Inferior parietal cortex (tissue), 1 donor: Measurements from ENCODE around the gene SLC39A5.
"Not testable (repeated sequence)": the region's sequence is repeated elsewhere in the genome, so short reads cannot be mapped to it uniquely, and the experiment has no call there.

Source experiments
- DNase-seq: peaks from one replicate; pipeline ENCODE4 v3.0.0-alpha.2; 2016; ENCODE audit errors: extremely low spot score

SLC39A5 gene

DNA sequence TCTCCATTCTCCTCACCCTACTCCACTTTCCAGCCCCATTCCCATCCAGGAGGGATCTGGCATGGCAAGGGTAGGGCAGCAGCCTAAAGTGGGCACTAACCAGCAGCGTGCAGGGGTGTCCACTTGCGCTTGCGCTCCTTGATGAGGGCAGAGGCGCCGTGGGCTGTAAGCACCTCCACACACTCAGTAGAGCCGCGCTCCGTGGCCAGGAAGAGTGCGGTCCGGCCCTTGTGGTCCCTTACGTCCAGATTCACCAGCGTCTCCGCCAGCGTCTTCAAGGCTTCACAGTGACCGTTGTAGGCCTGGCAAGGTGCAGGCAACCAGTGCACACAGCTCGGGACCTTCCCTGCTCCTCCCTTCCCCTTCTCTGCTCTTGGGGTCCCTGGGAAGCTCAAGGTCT is 18.1 kb downstream of the SLC39A5 start:
- no peak for DNase-seq

DNA sequence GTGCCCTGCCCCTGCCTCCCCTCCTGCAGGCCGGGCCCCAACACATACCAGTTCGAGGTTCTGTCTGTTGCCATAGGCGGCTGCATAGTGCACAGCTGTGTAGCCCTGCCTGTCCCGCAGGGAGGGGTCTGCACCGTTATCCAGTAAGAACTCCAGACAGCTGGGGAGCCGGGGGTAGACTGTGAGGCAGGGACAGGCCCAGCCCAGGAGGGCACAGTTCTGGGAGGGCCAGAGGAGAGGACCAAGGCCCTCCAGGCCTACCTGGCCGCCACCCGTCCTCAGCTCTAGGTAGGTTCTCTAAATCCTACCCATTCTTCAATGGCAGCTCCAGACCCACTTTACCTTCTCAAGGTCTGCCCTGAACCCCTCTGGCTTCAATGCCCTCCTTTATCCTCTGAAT is 18.9 kb downstream of the SLC39A5 start:
- DNase-seq = no peak

DNA sequence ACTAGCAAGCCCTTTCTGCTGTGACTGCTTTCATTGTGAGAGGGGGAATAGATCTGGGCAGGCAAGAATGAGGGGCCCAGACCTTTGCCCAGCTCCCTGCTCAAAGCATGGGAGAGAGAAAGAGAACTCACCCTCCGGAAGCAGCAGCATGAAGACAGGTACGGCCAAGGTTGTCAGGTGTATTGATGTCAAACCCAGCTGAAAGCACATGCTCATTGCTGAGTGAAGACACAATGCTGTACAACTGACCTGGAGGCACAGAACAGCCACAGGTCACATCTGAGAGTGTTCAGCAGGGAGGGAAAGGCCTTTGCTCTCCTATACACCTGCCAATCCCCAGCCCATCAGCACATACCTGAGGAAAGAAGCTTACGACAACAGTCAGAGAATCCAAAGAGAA is 22.8 kb downstream of the SLC39A5 start:
- no peak for DNase-seq

DNA sequence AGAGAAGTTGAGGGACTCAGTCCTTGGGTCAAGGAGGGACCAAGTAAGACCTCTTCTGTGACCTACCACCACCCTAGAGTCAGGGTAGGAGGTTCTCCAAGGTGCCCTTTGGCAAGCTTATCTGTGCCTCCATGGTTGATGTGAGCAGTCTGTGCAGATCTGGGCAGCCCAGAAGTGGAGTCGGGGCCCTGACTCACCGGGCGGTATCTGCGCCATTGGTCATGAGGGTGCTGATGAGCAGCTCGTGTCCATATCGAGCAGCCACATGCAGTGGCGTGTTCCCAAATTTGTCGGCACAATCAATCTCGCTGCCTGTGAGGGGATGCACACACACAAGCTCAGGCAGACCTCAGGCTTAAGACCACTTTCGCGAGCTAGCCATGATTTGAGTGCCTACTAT is 23.2 kb downstream of the SLC39A5 start:
- no peak for DNase-seq

DNA sequence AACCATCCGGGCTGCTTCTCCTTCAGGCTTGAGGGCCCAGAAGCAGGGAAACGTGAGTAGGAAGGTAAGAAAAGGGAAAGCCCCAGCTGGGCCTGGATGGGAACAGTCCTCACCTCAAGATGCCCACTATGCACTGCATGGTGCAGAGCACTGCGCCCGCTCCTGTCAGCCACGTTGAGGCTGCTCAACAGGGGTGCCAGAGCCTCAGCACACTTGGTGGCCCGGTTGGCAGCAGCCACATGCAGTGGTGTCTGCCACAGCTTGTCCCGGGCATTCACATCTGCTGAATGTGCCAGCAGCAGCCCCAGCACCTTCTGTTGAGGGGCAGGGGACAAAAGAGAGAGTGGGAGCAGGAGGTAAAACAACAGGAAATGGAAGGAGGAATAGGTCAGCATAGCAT is 25.8 kb downstream of the SLC39A5 start:
- no peak for DNase-seq

DNA sequence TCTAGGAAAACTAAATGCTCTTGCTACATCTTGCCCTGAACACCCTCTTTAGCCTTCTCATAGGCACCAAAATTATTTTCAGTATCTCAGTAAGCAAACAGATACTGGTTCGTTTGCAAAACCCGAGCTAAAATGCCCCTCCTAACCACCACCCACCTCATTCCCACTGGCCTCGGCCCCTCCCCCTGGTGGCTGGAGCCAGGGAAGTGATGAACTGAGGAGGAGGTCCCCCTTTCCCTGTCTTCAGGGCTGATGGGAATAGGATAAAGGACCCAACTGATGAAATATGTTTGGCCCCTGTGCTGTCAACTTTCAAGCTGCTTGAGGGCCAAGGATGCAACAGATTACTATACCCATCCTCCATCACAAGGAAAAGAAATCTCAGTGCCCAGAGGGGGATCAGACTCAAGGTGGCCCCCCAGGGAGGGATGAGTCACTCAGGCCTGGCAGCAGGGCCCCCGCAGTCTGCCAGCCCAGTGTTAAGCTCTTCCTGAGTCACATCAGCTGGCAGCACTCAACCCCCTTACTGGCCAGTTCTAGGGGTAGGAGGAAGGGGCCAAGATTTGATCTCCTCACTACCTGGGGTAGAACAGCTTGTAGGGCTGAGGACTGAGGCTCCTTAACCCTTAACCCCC is 26.6 kb downstream of the SLC39A5 start:
- no peak for DNase-seq

DNA sequence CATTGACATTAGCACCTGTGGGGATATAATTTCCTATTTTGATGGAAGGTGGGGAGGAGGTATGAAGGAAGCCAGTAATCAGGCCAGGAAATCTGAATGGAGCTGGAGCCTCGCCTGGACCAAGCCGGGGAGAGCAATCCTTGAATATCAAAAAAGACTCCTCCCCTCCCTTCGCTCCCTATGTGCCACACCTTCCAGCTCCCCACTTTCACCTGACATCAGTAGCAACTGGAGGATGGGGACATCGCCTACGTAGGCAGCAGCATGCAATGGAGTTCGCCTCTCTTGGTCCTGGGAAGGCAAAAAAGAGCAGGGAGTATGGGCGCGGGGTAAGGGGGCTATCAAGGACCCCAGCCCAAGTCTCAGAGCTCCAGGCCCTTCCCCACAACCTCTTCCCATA is 27.2 kb downstream of the SLC39A5 start:
- DNase-seq = no peak

DNA sequence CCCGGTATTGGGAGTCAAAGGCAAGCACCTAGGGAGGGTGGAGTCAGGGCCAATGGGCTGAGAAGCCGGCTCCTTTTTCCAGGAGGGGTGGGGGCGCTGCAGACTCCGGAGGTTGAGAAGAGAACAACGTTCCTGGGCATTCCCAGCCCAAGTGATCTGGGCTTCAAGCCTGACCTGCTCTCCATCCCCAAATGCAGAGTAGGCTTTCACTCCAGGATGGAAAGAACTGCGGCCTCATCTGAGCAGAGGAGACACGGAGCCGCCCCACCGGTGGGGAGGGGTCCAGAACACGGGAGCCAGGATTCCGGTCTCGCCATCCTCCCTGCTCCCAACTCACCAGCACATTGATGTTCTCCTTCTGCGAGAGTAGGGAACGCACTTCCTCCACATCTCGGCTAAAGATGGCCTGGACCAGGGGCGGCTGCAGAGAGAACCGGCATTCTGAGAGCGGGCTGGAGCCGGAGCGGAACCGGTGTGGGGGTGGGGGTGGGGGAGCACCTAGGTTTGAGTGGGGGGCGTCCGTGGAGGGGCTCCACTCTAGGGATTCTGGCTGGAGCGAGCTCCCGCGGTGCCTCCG is 27.7 kb downstream of the SLC39A5 start:
- DNase-seq = peak; percentile 6

DNA sequence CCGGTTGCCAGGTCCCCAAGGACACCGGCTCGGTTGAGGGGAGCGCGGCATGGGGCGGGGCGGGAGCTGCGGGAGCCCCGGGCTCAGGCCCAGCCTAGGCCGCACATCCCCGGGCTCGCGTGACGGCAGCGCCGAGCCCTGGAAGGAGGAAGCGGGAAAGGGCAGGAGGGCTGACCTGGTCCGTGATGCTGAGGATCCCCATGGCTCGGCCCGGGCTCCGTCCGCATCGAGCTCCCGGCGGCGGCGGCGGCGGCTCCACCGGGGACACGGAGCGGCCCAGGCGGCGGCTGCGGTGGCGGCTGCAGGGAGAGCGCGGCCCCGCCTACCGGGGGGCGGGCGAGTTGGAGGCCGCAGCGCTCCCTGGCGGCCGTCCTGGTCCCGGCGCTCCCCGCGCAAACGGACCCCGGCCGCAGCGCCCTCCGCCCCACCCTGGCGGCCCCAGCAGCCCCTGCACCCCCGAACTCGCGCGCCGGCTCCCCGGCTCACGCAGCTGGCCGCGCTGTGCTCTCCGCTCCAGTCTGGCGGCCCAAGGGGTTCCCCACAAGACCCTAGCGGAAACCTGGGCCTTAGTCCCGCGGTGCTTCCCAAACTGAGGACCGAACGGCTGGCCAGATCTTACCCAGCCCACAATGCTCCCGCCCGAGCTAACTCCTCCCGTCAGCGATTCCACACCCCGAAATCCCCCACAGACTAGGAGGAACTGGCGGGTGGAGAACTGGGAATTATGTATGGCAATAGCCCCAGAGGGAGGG is 28.4 kb downstream of the SLC39A5 start, which contains the start of gene ANKRD52:
ANKRD52 (minus strand) TSS at position 317 of the 752 bp plus-strand sequence; CDS start at position 202, 115 bp downstream.
- DNase-seq = peak; percentile 70

DNA sequence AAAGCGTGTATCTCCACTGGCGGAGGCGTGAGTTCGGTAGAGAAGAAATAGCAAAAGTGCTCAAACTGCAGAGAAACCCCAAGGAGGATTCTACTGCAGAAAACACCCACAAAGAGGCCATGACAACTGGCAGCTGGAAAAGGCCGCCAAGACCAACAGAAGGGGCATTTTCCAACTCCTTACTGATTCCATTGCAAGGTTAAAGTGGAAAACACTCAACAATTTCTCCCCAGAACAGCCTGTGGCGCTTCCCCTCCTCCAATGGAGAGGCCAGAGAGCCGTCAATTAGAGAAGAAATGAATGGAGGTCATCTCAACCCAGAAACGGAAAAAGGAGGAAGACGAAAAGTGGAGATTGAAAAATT is 29.0 kb downstream of the SLC39A5 start:
- no peak for DNase-seq

DNA sequence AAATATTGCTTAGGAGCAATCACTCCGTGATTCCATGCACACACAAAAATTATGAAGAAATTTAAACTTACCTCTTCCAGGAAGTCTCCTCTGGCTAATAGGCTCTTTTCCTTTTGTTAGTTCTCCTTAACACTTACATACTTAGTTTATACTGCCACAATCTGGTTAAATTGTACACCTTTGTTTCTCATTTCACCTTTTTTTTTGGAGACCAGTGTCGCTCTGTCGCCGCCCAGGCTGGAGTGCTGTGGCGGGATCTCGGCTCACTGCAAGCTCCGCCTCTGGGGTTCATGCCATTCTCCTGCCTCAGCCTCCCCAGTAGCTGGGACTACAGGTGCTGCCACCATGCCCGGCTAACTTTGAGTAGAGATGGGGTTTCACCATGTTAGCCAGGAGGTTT is 30.5 kb downstream of the SLC39A5 start:
- DNase-seq = no peak

DNA sequence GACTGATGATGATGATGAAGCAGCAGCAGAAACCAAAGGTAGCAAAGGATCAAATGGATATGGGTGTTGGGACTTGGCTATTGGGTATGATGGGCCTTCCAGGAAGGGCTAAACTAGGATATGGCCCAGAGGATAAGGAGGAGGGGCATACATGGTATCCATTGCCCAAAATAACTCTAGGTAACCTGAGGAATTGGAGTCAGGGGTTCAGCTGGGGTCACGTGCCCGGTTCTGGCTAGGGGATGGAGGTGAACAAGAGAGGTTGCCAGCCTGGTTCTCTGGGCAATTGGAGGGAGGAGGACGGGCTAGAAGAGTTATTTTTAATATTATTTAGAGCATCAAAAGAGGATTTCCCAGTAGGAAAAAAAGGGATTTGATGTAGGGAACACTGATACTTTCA is 31.1 kb downstream of the SLC39A5 start:
- no peak for DNase-seq

DNA sequence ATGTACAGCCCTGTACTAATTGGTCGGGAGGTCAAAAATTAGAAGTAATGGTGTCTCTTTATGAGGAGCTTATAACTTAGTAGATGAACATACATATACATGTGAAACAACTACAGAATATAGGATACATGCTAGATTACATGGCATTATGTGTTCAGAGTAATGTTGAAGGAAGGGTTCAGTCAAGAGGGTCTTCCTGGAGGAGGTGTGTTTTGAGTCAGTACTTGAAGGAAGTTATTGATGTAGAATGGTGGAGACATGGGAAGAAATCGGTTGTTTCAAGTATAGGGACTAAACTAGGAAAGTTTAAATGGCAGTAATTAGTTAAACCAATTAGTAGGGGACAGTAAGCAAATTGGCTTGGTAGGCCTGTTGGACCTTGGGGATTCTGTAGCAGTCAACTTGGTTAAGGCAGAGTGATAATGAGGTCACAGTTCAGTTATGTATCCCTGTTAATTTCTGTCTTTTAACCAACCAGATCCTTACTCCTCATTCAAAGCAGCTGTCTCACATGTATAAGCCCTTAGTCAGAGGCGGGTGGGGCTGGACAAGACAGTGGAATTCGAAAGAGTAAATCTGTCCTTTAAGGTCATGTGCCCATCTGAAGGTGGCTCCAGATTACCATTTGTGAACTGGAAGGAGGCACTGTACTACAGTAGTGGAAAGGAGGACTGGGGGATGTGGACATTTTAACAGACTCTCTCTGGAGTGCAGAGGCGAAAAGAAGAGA is 31.8 kb downstream of the SLC39A5 start:
- no peak for DNase-seq

DNA sequence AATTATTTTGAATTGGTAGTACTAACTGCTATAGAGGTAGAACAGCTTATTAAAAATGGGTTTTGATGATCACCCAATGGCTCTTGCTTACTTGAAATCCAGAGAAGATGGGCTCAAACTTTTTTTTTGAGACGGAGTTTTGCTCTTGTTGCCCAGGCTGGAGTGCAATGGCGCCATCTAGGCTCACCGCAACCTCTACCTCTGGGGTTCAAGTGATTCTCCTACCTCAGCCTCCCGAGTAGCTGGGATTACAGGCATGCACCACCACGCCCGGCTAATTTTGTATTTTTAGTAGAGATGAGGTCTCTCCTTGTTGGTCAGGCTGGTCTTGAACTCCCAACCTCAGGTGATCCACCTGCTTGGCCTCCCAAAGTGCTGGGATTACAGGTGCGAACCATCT is 33.1 kb downstream of the SLC39A5 start:
- not testable (repeated sequence) for DNase-seq

DNA sequence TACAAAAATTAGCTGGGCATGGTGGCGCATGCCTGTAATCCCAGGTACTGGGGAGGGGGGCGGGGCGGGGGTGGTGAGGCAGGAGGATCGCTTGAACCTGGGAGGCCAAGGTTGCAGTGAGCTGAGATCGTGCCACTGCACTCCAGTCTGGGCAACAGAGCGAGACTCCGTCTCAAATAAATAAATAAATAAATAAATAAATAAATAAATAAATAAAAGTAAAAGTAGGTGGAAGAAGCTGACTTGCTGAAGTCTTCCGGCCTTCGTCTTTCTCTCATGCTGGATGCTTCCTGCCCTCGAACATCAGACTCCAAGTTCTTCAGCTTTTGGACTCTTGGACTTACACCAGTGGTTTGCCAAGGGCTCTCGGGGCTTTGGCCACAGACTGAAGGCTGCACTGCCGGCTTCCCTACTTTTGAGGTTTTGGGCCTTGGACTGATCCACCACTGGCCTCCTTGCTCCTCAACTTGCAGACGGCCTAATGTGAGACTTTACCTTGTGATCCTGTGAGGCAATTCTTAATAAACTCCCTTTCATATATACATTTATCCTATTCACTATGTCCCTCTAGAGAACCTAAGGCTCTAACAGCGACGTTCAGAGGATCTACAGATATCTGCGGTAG is 36.3 kb downstream of the SLC39A5 start:
- not testable (repeated sequence) for DNase-seq

DNA sequence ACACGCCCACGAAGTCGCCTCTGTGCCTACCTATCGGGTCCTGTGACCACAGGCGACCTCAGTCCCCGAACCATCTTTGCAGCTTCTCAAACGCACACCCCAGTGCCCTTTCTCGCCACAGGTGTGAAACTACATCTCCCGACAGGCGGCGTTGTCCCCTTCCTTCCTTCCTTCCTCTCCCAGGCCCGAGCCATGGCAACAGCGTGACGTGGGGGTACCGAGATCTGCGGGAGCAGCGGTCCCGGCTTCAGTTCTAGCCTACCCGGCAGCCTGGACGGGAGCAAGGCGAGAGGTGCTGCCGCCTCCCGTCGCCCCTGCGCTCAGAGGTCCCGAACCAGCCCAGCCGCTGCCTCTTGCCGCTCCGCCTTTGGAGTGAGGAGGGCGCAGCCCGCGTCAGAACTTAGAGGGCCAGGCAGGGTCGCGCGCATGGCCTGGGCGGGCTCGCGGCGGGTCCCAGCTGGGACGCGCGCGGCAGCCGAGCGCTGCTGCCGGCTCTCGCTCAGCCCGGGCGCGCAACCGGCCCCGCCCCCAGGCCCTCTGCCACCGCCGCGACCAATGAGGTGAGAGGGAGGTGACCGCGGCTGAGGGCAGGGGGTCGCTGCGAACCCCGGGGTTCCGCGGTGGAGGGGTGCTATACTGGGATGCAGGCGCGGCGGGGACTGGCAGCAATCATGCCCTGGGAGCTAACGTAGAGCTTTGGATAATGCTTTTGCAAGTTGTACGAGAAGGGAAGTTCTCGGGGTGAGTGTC is 37.0 kb downstream of the SLC39A5 start, which contains the start of gene COQ10A:
COQ10A (plus strand) TSS at position 250 of the 750 bp plus-strand sequence; CDS start at position 427, 177 bp downstream.
- DNase-seq = peak; percentile 85

DNA sequence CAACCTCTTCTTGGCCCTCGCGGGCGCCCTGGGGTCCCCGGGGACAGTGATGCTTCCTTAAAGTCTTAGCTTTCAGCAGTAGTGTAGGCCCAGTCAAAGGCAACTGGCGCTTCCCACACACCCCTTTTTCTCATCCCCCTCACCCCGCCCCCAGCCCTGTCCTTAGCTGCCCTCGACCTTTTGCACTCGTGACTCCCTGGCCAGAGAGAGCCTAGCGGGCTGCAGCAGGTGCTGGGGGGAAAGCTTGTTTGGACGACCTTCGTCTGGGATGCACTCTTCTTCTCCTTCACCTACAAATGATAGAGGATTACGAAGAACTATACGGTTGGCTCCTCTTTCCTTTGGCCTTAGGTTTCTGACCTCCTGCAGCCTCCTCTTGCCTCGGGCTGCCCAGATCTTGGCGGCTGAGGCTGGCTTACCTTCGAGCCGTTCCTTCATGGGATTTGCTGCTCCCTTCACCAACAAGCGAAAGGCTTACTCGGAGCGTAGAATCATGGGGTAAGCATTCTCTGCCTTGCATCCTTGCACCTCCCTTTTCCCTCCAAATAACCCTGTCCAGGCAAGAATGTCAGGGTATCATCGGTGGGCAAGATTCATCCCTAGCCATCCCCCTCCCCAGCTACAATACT is 37.7 kb downstream of the SLC39A5 start:
- no peak for DNase-seq

DNA sequence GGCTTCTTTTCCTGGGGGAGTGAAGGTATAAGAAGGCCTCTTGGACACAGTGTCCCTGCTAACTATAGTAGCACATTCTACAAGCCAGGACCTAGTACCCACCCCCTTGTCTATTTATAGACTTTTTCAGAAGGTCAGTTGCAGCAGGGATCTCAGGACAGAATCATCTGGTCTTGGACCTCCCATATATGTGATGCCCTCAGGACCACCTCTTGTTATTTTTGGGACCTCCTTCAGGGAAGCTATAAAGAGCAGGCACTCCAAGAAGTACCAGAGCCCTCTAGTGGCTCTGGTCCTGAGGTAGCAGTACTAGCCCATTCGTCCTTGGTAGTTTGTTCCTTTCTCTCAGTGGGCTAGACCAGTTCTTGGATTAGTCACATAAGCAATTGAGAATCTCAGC is 41.2 kb downstream of the SLC39A5 start:
- DNase-seq = peak; percentile 32

DNA sequence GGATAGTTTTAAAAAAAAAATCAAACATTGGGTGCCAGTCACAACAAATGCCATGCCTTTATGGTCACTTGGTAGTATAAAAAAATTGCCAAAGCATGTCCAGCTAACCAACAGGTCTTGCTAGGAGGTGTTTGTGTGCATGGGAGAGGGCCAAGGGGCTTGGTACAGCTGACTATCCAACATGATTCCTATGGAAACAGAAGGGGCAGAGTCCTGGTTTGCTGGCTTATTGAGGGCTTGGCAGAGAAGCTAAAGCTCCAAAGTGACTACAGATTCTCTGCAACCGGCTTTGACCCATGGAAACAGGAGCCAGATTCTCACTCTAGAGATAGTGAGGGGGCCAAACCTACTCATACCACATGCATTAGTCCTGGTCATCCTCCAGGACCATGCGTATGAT is 42.6 kb downstream of the SLC39A5 start:
- DNase-seq = not testable (repeated sequence)

DNA sequence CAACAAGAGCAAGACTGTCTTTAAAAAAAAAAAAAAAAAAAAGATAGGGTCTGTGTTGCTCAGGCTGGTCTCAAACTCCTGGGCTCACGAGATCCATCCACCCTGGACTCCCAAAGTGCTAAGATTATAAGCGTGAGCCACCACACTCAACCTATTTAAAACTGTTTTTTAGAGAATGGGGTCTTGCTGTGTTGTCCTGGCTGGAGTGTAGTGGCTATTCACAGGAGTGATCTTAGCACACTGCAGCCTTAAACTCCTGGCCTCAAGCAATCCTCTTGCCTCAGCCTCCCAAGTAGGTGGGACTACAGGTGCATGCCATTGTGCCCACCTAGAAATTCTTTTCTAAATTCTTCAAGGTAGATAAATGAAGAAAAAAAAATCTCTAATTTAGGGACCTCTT is 44.4 kb downstream of the SLC39A5 start:
- DNase-seq = no peak

DNA sequence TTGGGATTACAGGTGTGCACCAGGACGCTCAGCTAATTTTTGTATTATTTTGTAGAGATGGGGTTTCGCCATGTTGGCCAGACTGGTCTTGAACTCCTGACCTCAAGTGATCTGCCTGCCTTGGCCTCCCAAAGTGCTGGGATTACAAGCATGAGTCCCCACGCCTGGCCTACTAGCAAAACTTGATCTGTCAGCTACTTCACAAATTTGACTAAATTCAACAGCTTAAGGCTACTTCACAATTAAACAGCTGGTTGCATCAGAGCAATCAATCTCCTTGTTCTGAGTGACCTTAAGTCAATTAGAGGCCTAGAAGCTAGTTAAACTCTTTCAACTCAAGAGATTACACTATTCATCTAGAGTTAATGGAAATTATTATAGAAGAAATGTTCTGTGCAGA is 49.1 kb downstream of the SLC39A5 start:
- DNase-seq = no peak
